SK-N-MC (cell line): Measurements from ENCODE around the gene TRIM44.

Experiments
- EZH2 ChIP-seq: fragments of 200-600 bp; sonication (generic); IDR thresholded peaks from one replicate; pipeline ENCODE4 v1.6.1; 2017; ENCODE audit warnings: antibody characterized with exemption
- POLR2AphosphoS5 ChIP-seq: IDR thresholded peaks from 2 replicates; pipeline ENCODE4 v1.6.1; 2012; ENCODE audit warnings: mild to moderate bottlenecking, low read depth, low read length, borderline replicate concordance

GRCh38 chr11:35784699-35785098, 122.1 kb downstream of the TRIM44 start:
- TF ChIP-seq EZH2, result no peak
- TF ChIP-seq POLR2AphosphoS5, result no peak
